ENCODE data around the gene LUC7L3.

LUC7L3 gene

DNA sequence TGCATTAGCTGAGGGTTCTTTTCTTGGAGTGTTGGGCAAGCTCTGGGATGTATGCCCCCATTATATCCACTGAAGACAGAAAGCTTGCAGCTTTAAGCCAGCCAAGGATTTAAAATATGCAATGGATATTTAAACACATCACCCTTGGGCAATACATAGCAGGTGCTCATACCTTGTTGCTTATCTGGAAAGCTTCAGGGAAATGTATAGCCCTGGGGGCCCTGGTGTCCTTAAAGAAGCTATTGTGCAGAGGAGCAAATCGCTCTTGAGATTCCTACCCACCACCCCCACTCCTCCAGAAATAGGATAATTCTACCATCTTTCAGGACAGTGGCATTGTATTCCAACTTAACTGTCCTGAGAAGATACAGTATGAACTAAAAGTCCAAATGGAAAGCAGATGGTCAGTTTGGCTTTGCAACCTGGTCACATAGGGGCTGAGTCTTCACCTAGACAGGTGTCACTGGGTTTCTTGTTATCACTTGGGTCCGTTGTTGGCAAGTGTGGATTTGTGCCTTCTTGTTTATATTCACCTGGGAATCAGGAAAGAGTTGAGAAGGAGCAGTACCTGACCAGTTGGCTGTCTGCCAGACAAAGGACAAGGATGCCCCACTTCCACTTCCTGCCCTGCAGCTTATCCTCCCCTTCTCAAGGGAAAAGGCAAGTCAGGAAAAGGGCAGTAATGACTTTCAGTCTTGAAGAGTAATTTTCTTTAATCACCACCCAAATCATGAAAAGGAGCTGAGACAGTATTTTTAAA is 44.5 kb downstream of the LUC7L3 start:
- FAIRE-seq, result no peak

DNA sequence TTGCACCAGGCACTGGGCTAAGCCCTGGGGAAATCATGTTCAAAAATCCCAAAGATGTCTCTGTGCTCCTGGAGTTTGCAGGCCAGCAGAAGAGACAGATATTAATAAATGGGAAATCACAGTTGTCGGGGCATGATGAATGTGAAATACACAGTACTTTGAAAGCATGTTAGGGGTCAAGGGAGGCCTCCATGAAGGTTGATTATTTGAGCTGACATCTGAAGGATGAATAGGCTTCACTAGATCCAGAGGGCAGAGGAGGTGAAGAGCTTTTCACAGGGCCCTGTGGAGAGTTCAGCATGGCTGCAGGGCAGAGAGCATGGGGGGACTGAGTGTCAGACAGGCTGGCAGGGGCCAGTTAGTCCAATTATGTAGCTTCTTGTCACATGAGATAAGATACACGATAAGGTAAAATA is 45.3 kb downstream of the LUC7L3 start:
- no peak for FAIRE-seq

DNA sequence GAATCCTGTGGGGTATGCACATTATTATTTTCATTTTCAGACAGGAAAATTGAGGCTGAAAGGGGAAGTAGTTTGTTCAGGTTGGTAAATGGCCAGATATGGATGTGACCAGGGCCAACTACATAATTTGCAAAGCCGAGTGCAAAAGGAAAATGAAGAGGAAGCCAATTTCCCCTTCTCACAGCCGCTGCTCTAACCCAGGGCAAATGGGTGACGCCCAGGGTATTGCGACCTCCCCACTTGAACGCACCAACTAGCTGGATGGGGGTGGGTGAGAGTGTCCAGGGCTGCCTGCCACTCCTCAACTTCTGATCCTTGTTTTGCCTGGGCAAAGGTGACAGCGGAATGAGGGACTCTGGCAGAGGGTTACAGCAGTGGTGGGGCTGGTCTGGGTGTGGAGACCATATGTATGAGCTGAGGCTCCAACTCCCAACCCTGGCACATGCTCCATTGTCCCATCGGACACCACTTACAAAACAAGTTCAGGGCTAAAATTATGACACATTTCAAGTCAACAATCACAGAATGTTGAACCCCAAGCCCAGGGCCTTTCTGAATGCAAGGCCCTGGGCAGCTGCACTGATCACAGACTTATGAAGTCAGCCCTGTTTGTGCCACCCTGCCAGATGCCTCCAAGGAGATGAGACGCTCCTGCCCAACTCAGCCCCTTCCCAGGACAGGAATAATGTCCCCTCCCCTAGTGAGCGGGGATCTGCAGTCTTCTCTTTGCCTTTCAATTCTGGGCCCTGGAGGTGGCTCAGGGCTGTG is 46.2 kb downstream of the LUC7L3 start:
- no peak for FAIRE-seq

DNA sequence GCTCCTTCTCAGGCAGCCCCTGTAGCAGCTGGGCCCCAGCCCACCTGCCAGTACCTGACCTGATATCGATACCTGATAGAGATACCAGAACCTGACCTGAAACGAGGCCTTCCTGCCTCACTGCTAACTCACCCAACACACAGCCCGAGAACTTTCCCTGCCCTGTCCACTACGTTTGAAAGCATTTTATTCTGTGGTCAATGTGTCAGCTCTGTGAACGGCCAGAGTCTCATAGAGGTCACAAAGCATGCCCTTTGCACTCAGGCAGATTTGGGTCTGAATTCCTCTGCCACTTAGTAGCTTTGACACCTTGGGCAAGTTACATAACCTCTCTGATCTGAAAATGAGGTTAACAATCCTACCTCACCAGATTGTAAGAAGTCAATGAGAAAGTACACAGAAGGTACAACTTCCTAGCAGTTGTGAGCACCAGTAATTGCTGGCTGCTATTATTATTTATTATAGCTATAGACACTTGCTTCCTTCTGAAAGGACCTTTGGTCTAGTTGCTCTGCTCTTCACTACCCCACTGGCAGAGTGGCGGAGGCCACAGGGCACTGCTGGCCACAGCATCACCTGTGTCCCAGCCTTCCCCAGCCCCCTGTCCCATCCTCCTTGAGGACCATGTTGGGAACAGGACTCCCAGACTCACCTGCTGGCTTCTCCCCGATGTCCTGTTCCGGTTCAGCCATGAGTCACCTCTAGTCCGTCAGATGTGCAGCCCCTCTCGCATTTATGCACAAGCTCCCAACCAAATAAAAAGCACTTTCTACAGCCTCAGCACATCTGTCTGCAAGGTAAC is 47.0 kb downstream of the LUC7L3 start:
- no peak for FAIRE-seq

DNA sequence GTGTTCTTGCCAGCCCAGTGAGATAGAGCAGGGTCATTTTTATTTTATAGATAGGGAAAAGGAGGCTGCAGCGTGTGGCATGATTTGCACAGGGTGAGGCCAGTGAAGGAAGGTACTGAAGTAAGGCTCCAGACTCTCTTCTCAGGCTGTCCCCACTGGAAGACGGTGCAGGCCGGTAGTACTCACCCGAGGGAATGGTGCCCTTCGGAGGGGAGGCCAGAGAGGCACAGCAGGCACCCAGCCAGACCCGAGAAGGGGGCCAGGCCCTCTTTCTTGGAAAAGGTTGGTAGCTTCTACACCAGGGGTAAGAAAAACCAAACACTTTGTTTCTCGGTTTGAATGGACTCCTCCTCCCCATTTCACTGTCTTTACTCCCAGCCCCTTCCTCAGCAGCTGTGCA is 47.6 kb downstream of the LUC7L3 start:
- FAIRE-seq, result no peak

DNA sequence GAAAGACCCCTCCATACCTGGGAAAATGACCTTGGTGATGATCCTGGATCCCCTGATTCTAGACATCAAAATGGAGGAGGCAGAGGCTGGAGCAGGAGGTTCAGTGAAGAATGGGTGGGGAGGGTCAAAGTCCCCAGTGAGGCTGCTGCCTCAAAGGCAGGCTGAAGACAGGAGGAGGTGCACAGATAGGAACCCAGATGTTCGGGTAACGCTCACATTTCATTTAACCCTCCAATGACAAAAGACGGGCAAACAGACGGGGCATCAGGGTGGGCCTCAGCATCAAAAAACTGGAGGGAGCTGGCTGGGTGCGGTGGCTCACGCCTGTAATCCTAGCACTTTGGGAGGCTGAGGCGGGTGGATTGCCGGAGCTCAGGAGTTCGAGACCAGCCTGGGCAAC is 48.0 kb downstream of the LUC7L3 start, which contains the start of gene ANKRD40CL:
Gene ANKRD40CL, minus strand, starts transcription at position 73 of the 400 bp plus-strand sequence. CDS start 605 bp downstream, outside the sequence.
- no peak for FAIRE-seq

DNA sequence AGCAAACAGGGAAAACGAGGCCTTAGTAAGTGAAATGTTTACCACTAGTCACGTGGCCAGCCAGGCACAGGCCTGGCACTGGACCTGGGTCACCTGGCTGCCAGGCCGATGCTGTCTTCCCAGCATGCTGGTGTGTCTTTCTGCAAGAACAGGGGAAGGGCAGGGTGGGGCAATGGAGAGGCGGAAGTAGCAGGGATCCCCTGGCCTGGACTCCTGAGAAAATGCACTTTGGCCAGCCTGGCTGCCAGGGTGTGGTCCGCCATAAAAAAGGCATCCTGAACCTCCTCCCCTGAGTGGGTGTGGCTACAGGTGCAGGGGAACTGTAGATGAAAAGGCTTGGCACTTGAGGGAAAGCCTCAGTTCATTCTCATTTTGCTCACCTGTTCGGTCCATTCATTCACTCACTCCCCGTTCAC is 49.0 kb downstream of the LUC7L3 start:
- no peak for FAIRE-seq

DNA sequence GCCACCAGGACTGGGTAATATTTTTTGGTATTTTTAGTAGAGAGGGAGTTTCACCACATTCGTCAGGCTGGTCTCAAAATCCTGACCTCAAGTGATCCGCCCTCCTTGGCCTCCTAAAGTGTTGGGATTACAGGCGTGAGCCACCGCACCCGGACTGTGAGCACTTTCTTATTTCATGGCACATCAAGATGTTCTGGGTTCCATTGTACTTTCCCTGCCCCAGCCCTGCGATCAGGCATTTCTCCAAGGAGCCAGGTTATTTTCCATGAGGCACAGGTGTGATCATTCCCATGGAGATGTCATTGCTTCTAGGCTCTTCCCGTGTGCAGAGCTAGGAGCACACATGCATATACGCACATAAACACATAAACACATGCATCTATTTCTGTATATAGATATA is 50.5 kb downstream of the LUC7L3 start:
- no peak for FAIRE-seq

DNA sequence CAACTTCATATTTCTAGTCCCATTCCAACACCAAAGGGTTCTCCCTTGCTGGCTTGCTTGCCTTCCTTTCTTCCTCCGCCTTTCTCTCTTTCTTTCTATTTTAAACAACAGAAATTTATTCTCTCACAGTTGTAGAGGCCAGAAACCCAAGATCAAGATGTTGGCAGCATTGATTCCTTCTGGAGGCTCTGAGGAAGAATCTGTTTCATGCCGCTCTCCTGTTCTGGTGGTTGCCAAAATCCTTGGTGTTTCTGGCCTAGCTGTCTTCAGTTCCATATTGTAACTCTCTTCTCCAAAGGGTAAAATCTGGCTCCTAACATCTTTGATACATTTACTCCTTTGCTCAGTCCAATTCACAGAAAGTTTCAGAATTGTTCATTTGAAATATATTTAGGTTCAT is 50.9 kb downstream of the LUC7L3 start:
- FAIRE-seq, result no peak

DNA sequence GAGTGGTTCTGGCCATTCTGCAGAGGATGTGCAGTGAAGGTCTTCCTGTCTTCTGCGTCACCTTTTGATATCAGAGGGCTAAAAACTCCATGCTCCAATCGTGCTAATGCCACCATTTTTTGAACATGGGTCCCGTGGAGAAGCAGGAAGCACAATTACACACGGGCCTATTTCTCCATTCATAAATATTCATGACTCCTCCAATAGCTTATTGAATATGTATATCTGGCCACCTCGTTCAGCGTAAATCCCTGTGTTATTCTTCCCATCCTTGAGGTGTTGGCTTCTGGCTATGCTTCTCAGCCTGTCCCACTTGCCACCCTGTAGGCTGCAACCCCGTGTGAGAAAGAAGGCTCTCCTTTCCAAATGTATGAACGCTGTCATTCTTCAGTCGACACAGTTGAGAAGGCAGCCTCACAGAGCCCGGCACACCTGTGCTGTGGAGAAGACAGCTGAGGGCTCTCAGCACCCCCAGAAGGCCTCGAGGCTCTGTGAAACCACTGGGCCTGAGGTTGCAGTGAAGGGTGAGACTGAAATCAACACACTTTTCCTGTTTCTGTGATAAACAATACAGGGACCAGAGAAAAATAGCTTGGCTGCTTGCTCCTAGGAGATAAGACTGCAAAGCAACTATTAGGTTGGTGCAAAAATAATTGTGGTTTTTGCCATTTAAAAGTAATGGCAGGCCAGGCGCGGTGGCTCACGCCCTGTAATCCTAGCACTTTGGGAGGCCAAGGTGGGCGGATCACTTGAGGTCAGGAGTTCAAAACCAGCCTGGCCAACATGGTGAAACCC is 52.8 kb downstream of the LUC7L3 start:
- FAIRE-seq, result no peak

DNA sequence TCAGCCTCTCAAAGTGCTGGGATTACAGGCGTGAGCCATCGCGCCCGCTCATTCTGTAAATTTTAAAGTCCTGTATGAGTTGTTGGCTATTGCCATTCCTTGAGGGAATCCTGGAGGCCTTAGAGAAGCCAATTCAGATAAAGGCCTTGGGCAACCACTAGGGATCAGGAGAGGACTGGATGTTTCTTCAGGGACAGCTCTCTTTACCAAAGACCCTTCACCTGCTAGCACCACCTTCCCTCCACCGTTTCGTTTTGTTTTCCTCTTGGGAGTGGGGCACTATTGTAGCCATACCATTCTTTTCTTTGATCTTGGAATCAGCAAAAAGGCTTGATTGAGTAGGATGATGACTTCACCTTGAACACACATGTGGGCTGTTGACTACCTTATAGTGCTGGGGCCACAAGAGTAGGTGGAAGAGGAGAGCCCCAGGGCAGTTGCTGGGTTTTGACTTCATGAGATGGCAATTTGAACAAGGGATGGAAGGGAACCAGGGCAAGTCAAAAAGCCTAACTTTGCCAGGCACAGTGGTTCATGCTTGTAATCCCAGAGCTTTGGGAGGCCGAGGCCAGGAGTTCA is 54.9 kb downstream of the LUC7L3 start:
- FAIRE-seq, result no peak

DNA sequence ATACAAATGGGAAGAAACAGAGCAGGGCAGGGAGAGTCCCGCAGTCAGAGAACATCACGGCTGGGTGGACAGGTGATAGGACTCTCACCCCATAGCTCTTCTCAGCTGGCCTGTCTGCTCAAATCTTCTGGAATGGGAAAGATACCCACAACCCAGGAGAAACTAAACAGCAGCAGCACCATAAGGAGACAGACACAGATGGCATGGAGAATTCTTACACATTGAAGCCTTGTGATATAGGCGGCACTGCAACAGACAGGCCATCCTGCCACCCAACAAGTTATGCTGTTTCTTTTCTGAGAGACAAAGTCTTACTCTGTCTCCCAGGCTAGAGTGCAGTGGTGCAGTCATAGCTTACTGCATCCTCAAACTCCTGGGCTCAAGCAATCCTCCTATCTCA is 56.5 kb downstream of the LUC7L3 start:
- no peak for FAIRE-seq

DNA sequence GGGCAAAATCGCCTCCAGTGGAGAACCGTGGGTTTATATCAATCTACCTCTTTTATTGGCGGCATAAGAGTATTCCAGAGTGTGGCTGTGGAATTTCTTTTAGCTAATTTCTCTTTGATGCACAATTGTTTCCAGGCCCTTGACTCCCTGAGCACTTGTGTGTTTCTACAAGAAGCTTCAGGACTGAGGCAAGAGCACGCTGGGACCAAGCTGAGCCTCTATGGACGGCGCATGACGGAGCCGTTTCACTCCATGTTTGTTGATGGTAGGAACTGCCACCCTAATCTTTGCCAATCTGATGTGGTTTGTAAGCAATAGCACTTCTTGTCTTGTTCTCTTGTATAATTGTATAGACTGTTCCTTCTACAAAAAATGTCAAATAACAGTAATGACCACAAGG is 59.1 kb downstream of the LUC7L3 start:
- FAIRE-seq, result no peak

DNA sequence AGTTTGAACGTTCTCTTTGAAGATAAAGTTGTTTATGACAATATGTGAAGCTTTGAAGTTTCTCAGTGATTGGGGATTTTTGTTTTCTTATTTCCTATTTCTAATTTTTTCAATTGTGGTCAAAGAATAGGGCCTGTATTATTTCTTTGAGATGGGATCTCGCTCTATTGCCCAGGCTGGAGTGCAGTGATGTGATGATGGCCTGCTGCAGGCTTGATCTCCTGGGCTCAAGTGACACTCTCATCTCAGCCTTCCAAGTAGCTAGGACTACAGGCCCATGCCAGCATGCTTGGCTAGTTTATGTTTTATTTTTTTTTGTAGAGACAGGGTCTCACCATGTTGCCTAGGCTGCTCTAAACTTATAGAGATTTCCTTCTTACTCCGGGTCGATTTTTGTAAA is 59.6 kb downstream of the LUC7L3 start:
- no peak for FAIRE-seq

DNA sequence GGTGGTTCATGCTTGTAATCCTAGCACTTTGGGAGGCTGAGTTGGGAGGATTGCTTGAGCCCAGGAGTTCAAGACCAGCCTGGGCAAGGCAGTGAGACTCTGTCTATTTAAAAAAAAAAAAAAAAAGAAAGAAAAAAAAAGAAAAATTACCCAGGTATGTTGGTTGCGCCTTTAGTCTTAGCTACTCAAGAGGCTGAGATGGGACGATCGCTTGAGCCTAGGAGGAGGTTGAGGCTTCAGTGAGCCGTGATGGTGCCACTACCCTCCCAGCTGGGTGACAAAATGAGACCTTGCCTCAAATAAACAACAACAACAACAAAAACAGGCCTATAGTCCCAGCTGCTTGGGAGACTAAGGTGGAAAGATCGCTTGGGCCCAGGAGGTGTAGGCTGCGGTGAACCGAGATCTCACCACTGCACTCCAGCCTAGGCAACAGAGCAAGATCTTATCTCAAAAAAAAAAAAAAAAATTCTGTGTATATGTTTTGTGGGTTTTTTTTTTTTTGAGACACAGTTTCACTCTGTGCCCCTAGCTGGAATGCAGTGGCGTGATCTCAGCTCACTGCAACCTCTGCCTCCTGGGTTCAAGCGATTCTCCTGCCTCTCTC is 60.4 kb downstream of the LUC7L3 start:
- FAIRE-seq, result no peak

DNA sequence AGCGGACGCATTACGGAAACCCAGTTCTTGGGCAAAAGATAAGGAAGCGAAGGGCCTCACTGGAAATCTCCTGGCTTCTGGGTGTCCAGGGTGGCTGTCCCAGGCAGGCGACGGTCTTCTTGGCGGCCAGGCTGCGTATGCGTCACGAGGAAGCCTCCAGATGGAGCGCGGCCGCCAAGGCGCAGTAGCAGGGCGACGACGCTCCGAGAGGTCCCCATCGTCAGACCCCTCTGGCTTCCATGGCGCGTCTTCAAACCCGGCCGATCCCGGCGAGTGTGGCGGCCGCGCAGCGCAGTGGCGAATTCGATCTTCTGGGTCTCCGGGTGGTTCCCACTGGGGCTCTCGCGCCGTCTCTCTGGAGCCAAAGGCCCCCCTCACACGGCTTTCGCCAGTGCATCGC is 61.8 kb downstream of the LUC7L3 start:
- FAIRE-seq, result no peak

DNA sequence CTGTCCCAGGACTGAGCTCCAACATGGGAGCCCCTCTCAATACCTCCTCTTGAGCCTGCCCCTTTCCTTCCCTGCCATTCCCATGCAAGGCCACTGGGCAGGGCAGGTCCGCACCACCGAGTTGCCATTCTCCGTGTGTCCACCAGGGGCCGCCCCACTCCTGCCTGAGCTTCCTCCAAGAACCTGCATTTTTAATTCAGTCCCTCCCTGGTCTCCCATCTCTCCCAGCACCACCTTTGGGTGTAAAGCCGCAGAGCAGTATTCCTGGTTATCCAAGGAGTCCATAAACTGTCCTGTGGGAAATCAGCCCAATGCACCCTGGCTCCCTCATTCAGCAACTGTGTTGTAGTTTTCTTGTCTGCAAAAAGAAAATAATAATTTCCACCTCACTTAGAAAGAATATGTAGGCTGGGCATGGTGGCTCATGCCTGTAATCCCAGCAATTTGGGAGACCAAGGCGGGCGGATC is 63.8 kb downstream of the LUC7L3 start:
- no peak for FAIRE-seq

DNA sequence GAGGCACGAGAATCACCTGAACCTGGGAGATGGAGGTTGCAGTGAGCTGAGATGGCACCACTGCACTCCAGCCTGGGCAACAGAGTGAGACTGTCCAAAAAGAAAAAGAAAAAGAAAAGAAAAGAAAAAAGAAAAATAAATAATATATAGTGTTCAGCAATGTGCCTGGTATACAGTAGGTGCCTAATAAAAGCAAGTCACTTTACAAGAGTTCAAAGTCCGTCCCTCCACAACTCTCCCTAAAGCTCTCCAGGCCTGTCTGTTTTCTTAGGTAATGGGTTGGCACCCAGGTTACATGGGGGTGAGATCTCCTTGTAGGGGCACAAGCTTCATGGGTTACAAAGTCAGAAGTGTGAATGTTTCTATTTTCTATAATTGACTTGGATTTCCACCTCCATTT is 64.5 kb downstream of the LUC7L3 start:
- no peak for FAIRE-seq

DNA sequence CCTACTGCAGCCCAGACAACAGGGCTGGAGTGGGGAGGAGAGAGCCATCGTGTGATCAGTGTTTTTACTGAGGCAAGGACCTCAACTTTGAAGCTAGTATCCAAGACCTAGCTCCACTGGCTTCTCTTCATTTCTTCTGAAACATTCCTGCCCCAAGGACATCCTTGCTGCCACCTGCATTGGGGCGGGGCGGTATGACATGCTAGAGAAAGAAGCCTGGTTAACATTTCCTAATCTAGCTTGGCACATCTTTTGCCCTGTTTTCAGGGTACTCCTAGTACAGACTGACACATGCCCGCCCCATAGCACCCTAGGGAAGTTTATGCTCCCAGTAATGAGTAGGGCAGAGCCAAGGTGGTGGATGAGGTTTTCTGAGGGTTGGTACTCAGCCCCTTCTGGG is 65.7 kb downstream of the LUC7L3 start:
- FAIRE-seq, result no peak

DNA sequence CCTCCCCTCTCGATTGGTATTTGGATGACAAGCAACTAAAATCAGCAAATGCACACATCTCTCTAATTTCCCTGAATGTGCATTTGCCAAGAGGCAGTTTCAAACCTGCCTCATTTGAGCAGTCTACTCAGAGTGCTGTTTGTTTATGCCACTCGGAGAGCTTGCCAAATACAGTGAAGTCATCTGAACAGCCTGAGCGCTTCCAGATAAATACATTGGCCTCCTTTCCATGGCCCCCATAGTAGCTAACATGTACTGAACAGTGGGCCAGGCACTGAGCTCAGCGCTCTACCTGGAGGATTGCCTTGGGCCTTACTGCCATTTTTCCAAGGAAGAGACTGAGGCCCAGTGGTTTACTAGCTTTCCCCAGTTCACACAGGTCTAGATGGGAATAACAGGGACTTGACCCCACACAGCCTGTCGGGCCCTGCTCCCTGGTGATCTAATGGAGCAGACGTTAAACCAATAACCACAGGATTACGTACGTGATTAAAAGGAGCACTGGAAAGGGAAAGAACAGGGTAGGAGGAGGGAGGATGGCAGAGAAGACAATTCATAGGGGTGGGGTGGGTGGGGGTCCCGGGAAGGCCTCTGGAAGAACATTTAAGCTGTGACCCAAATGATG is 66.7 kb downstream of the LUC7L3 start:
- FAIRE-seq, result no peak

DNA sequence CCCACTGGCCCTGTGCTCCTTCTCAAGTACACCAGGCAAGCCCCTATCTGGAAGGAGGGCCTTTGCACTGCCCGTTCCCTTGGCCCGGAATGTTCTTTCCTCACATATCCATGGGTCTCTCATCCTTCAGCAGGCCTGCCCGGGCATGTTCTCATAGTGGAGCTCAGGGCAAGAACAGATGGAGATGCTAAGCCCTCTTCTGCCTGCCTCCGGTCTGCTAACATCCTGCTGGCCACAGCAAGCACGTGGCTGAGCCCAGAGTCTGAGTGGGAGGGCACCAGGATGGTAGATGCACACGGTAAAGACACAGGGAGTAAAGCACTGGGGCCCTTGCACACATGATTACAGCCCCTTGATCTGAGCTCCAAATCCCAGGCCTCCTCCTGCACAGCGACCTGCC is 67.7 kb downstream of the LUC7L3 start:
- FAIRE-seq, result no peak

All from endometrium (tissue), 2 donors.